Measurements from ENCODE around the gene LPAR1. TPM values are rescaled to one million over a fixed set of nuclear protein-coding genes. Genes with fewer than 3 reads are reported as not detected.

Gene LPAR1
- total RNA-seq, 6 donors from 2014 or later, result 9.3 to 28.7 (median 15.6) TPM

DNA sequence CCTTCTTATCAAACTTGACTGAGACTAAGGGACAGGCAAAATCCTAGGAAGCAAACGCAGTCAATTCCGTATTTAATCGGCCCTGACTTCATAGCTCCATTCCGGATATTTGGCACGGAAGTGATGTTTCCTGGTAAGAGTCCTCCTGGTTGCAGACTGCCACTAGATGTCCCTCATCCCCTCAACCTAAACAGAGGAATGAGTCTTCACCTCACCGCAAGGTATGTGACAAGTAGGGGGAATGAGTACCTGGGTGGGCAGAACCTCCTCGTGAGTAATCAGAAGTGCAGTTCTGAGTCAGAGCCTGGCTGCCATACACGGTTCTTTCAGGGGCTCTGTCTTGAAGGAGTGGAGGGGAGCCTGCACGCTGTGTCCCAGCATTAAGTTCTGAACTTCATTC is 196.1 kb downstream of the LPAR1 start:
- H3K4me1 ChIP-seq, result no peaks in the 10 kb centered on the region
- no peak for ATAC-seq (ENCODE audit: low FRiP score in 2 of 2)
- no peaks in the 10 kb centered on the region for H3K9me3 ChIP-seq
- 72 to 78% methylated on average over 9 of the region's 9 CpGs for WGBS, 2 donors
- no peak for DNase-seq
- no peak overlapping the region for H3K4me3 ChIP-seq
- no peak overlapping the region for H3K27ac ChIP-seq
- TF ChIP-seq POLR2A (IDR thresholded peaks at IDR 0.05) (no peak), EP300 (IDR thresholded peaks at IDR 0.05) (no peak)
- no peaks in the 10 kb centered on the region for H3K36me3 ChIP-seq
- H3K27me3 ChIP-seq, result no peaks in the 10 kb centered on the region

DNA sequence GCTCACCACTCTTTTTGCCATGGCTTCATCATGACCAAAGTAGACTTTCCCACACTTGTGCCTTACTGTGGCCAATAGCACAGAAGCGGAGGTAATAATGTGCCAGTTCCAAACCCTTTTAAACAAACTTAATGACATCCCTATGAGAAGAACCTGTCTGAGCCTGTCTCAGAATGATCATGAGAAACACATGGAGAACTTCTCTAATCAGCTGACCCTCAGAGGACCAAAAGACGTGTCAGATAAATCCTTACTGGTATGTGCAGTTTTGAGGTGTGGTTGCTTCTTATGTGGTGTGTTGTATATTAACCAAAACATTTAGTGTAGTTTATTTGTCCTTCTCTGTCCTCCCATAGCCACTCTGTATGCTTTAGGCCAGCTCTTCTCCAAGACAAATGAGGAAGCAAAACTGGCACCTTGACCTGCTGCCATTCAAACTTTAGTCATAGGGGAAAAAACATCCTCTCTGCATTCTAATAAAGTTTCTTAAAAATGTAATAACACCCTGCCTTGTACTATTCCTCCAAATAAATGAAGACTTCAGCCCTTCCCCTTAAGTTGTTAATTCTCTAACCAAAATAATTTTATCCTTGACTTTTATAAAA is 200.8 kb downstream of the LPAR1 start:
- TF ChIP-seq CTCF (IDR thresholded peaks at IDR 0.05) (no peak), POLR2A (IDR thresholded peaks at IDR 0.05) (no peak), EP300 (IDR thresholded peaks at IDR 0.05) (no peak), POLR2AphosphoS5 (IDR thresholded peaks at IDR 0.05) (no peak)
- Histone ChIP-seq H3K4me3 (no peak overlapping the region), H3K27me3 (no peaks in the 10 kb centered on the region), H3K9me3 (no peaks in the 10 kb centered on the region), H3K36me3 (no peaks in the 10 kb centered on the region), H3K4me1 (no peaks in the 10 kb centered on the region), H3K27ac (no peak overlapping the region)
- DNase-seq (no peak), ATAC-seq (ENCODE audit: low FRiP score in 2 of 2) (no peak)
- 91 to 98% methylated on average over 2 of the region's 2 CpGs for WGBS, 2 donors

GRCh38 chr9:110835859-110836271 is 202.4 kb downstream of the LPAR1 start:
- ATAC-seq (ENCODE audit: low FRiP score in 2 of 2), result no peak

DNA sequence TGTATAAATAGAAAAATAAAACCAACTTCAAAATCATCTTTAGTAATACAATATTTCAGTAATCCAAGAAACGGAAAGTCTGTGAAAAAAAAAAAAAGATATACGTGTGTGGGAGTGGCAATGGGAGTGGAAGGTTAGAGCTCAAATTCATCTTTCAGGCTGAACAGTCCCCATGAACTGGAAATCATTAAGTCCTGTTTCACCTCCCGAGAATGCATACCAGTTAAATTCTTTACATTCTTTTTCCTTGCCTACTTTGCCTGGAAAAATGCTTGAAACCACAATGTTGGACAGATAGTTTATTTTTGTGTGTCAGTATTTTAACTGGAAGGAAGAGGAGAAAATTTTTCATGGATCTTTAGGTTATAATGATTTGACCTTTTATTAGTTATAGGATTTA is 202.9 kb downstream of the LPAR1 start:
- no peaks in the 10 kb centered on the region for H3K9me3 ChIP-seq
- H3K4me1 ChIP-seq, result no peaks in the 10 kb centered on the region
- DNase-seq (no peak), ATAC-seq (ENCODE audit: low FRiP score in 2 of 2) (no peak)
- H3K27me3 ChIP-seq, result no peaks in the 10 kb centered on the region
- H3K4me3 ChIP-seq, result no peak overlapping the region
- TF ChIP-seq POLR2A (IDR thresholded peaks at IDR 0.05), result no peak
- no peak for TF ChIP-seq EP300 (IDR thresholded peaks at IDR 0.05)
- no peak for TF ChIP-seq POLR2AphosphoS5 (IDR thresholded peaks at IDR 0.05)
- TF ChIP-seq CTCF (IDR thresholded peaks at IDR 0.05), result no peak
- H3K27ac ChIP-seq, result no peak overlapping the region
- no peaks in the 10 kb centered on the region for H3K36me3 ChIP-seq
- 44 to 64% methylated on average over 3 of the region's 3 CpGs for WGBS, 2 donors

More at GRCh38 chr9:110835859-110836271, 202.4 kb downstream of the LPAR1 start:
- WGBS, 2 donors, result 77 to 81% methylated on average over 1 of the region's 1 CpG
- H3K4me3 ChIP-seq, result no peak overlapping the region
- no peaks in the 10 kb centered on the region for H3K9me3 ChIP-seq
- no peaks in the 10 kb centered on the region for H3K27me3 ChIP-seq
- no peak overlapping the region for H3K27ac ChIP-seq
- TF ChIP-seq EP300 (IDR thresholded peaks at IDR 0.05), result no peak
- TF ChIP-seq POLR2AphosphoS5 (IDR thresholded peaks at IDR 0.05), result no peak
- TF ChIP-seq POLR2A (IDR thresholded peaks at IDR 0.05), result no peak
- no peak for TF ChIP-seq CTCF (IDR thresholded peaks at IDR 0.05)
- H3K4me1 ChIP-seq, result no peaks in the 10 kb centered on the region
- no peaks in the 10 kb centered on the region for H3K36me3 ChIP-seq
- DNase-seq, result no peak

DNA sequence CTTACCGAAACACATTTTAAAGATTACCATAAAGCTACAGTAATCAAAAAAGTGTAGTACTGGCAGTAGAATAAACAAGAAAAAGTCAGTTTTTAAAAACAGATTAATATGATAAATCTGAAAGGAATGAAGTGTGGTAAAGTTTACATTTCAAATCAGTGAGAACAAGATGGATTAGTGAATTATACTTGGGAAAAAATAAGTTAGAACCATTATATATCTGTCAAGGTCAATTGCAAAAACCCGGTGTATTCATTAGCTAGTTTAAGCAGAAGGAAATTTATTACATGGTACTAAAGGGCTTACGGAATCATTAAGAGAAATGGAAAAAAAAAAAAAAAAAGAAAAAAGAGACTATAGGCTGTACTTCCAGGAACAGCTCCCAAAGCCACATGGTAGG is 205.3 kb downstream of the LPAR1 start:
- H3K27me3 ChIP-seq, result no peaks in the 10 kb centered on the region
- no peaks in the 10 kb centered on the region for H3K9me3 ChIP-seq
- TF ChIP-seq POLR2A (IDR thresholded peaks at IDR 0.05) (no peak), EP300 (IDR thresholded peaks at IDR 0.05) (no peak), CTCF (IDR thresholded peaks at IDR 0.05) (no peak), POLR2AphosphoS5 (IDR thresholded peaks at IDR 0.05) (no peak)
- H3K36me3 ChIP-seq, result no peaks in the 10 kb centered on the region
- H3K4me3 ChIP-seq, result no peak overlapping the region
- H3K27ac ChIP-seq, result no peak overlapping the region
- DNase-seq (no peak), ATAC-seq (ENCODE audit: low FRiP score in 2 of 2) (no peak)
- 78 to 87% methylated on average over 3 of the region's 3 CpGs for WGBS, 2 donors
- H3K4me1 ChIP-seq, result no peaks in the 10 kb centered on the region
